ENCODE results near the gene NPBWR2.

DNA sequence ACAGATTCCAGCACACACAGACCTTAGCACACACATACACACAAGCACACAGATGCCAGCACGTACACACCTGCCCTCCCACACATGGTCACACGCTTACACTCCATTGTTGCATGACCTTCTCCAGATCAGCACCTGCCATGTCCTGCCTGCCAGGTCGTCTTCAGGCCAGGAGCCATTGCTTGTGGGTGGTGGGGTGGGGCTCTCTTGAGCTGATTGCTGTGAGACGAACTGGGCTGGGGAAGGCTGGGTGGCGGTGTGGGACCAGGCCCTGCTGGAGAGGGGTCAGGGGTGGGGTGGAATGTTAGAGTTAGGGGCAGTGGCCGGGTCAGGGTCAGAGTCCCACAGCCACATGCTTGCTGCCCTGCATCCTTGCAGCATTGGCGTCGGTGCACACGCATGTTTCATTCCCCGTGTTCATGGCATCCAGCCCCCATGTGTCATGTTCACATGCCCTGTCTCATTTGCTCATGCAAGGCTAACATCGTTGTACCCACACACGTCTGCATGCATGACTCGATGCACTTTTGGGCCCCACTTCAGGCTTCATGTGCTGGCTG lies 6.5 kb upstream of the NPBWR2 start:
- no peak for TF ChIP-seq POLR2A (IDR thresholded peaks at IDR 0.05; ENCODE audit: extremely low read depth, insufficient read length)
- TF ChIP-seq, protein P1, sequence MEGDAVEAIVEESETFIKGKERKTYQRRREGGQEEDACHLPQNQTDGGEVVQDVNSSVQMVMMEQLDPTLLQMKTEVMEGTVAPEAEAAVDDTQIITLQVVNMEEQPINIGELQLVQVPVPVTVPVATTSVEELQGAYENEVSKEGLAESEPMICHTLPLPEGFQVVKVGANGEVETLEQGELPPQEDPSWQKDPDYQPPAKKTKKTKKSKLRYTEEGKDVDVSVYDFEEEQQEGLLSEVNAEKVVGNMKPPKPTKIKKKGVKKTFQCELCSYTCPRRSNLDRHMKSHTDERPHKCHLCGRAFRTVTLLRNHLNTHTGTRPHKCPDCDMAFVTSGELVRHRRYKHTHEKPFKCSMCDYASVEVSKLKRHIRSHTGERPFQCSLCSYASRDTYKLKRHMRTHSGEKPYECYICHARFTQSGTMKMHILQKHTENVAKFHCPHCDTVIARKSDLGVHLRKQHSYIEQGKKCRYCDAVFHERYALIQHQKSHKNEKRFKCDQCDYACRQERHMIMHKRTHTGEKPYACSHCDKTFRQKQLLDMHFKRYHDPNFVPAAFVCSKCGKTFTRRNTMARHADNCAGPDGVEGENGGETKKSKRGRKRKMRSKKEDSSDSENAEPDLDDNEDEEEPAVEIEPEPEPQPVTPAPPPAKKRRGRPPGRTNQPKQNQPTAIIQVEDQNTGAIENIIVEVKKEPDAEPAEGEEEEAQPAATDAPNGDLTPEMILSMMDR (IDR thresholded peaks at IDR 0.05; ENCODE audit: low read depth, low read length) = no peak
- TF ChIP-seq, protein P2, sequence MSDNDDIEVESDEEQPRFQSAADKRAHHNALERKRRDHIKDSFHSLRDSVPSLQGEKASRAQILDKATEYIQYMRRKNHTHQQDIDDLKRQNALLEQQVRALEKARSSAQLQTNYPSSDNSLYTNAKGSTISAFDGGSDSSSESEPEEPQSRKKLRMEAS (IDR thresholded peaks at IDR 0.05; ENCODE audit: low read depth, low read length) = no peak
